A673 (cell line): ENCODE results near the gene PPARG.

Experiments
- EZH2 ChIP-seq: fragments of 200-600 bp; sonication (generic); IDR thresholded peaks from 2 replicates; pipeline ENCODE4 v1.6.1; 2017; ENCODE audit warnings: borderline replicate concordance, low read depth, mild to moderate bottlenecking, mixed read lengths, antibody characterized with exemption, low read length; ENCODE audit not compliant: poor library complexity, severe bottlenecking
- TF ChIP-seq, protein P1 (sequence below): fragments of 300-800, 200-600 bp; sonication (generic); conservative IDR thresholded peaks from 2 replicates; pipeline ENCODE4 v1.5.1; 2017; ENCODE audit warnings: low read depth, mild to moderate bottlenecking, antibody characterized with exemption, low read length, moderate library complexity, mixed read lengths

GRCh38 chr3:12323237-12323636 lies 34.4 kb downstream of the PPARG start:
- TF ChIP-seq, protein P1, sequence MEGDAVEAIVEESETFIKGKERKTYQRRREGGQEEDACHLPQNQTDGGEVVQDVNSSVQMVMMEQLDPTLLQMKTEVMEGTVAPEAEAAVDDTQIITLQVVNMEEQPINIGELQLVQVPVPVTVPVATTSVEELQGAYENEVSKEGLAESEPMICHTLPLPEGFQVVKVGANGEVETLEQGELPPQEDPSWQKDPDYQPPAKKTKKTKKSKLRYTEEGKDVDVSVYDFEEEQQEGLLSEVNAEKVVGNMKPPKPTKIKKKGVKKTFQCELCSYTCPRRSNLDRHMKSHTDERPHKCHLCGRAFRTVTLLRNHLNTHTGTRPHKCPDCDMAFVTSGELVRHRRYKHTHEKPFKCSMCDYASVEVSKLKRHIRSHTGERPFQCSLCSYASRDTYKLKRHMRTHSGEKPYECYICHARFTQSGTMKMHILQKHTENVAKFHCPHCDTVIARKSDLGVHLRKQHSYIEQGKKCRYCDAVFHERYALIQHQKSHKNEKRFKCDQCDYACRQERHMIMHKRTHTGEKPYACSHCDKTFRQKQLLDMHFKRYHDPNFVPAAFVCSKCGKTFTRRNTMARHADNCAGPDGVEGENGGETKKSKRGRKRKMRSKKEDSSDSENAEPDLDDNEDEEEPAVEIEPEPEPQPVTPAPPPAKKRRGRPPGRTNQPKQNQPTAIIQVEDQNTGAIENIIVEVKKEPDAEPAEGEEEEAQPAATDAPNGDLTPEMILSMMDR = no peak
- no peak for TF ChIP-seq EZH2
